NB4 (cell line): Measurements from ENCODE around the gene ARHGAP26.

ENCODE experiments used
- DNase-seq: peaks from one replicate; pipeline ENCODE4 v3.0.0; 2010; ENCODE audit warnings: low read depth
- H3K4me3 ChIP-seq: one replicate; pipeline ENCODE4 v1.5.1; 2011; ENCODE audit warnings: mild to moderate bottlenecking, low read depth, low read length, moderate library complexity
- CTCF ChIP-seq: IDR thresholded peaks from one replicate; pipeline ENCODE4 v1.5.1; 2012; ENCODE audit warnings: low read depth, low read length
- MAX ChIP-seq: IDR thresholded peaks from 2 replicates; pipeline ENCODE4 v1.6.1; 2011; ENCODE audit warnings: low read depth, low read length
- MYC ChIP-seq: IDR thresholded peaks from 2 replicates; pipeline ENCODE4 v1.6.1; 2011; ENCODE audit warnings: low read depth, low read length
- POLR2A ChIP-seq: IDR thresholded peaks from 2 replicates; pipeline ENCODE4 v1.6.1; 2011; ENCODE audit warnings: mild to moderate bottlenecking; ENCODE audit not compliant: insufficient read length; ENCODE audit errors: extremely low read depth

Gene ARHGAP26

GRCh38 chr5:143166661-143167420, 396.7 kb downstream of the ARHGAP26 start:
- H3K4me3 ChIP-seq, result no peak overlapping the region

GRCh38 chr5:143168171-143168741, 398.1 kb downstream of the ARHGAP26 start:
- DNase-seq, result no peak
- H3K4me3 ChIP-seq, result no peak overlapping the region
- no peak for TF ChIP-seq MYC
- TF ChIP-seq MAX, result no peak
- no peak for TF ChIP-seq POLR2A
- no peak for TF ChIP-seq CTCF

More at GRCh38 chr5:143166661-143167420, 396.7 kb downstream of the ARHGAP26 start:
- DNase-seq, result no peak
- TF ChIP-seq MAX, result no peak
- TF ChIP-seq POLR2A, result no peak
- TF ChIP-seq MYC, result no peak
- no peak for TF ChIP-seq CTCF

GRCh38 chr5:143168921-143169810, 399.0 kb downstream of the ARHGAP26 start:
- H3K4me3 ChIP-seq, result no peak overlapping the region
- no peak for DNase-seq
- TF ChIP-seq MYC (no peak), POLR2A (no peak), MAX (no peak), CTCF (no peak)

GRCh38 chr5:143170104-143170503, 399.9 kb downstream of the ARHGAP26 start:
- DNase-seq, result no peak
- no peak for TF ChIP-seq POLR2A
- no peak for TF ChIP-seq CTCF
- no peak for TF ChIP-seq MAX
- no peak for TF ChIP-seq MYC
- H3K4me3 ChIP-seq, result no peak overlapping the region

- no peak overlapping the region for H3K4me3 ChIP-seq
- no peak for TF ChIP-seq MYC
- no peak for TF ChIP-seq POLR2A
- no peak for TF ChIP-seq MAX
- no peak for TF ChIP-seq CTCF
These were observed 400.8 kb downstream of the ARHGAP26 start for GRCh38 chr5:143170977-143171376.

More at GRCh38 chr5:143170977-143171376, 400.8 kb downstream of the ARHGAP26 start:
- DNase-seq, result no peak
